HepG2 (cell line): ENCODE measurements around the gene STUB1. TPM values are rescaled to one million over a fixed set of nuclear protein-coding genes. Genes with fewer than 3 reads are reported as not detected.

ENCODE experiments used
- CREB3 ChIP-seq: sonication (generic); formaldehyde crosslinking; IDR thresholded peaks from 2 replicates; pipeline ENCODE4 v1.5.0; 2020; ENCODE audit warnings: missing genetic modification reagents
- E2F5 ChIP-seq: sonication (generic); formaldehyde crosslinking; conservative IDR thresholded peaks from 2 replicates; pipeline ENCODE4 v1.4.0; 2020; ENCODE audit warnings: missing genetic modification reagents
- FOSL1 ChIP-seq: sonication (generic); formaldehyde crosslinking; IDR thresholded peaks from 2 replicates; pipeline ENCODE4 v1.9.0; 2021; ENCODE audit warnings: missing genetic modification reagents, borderline replicate concordance
- HMGA1 ChIP-seq: sonication (generic); formaldehyde crosslinking; conservative IDR thresholded peaks from 2 replicates; pipeline ENCODE4 v1.4.0; 2020; ENCODE audit warnings: missing genetic modification reagents
- HNRNPUL1 ChIP-seq: fragments of 200-400 bp; formaldehyde crosslinking; IDR thresholded peaks from 2 replicates; pipeline ENCODE4 v1.6.1; 2017; ENCODE audit warnings: low read depth, mild to moderate bottlenecking, low read length, moderate library complexity
- PHF20 ChIP-seq: sonication (generic); formaldehyde crosslinking; IDR thresholded peaks from 2 replicates; pipeline ENCODE4 v1.5.0; 2020; ENCODE audit warnings: mild to moderate bottlenecking, missing genetic modification reagents
- SMAD1 ChIP-seq: sonication (generic); formaldehyde crosslinking; IDR thresholded peaks from 2 replicates; pipeline ENCODE4 v1.4.0; 2020; ENCODE audit warnings: missing genetic modification reagents, low read depth, mild to moderate bottlenecking, borderline replicate concordance
- SUZ12 ChIP-seq: fragments of 150-350 bp; IDR thresholded peaks from 2 replicates; pipeline ENCODE4 v1.6.1; 2014; ENCODE audit warnings: low read depth, low read length
- ZFP62 ChIP-seq: sonication (generic); formaldehyde crosslinking; IDR thresholded peaks from 2 replicates; pipeline ENCODE4 v1.4.0; 2020; ENCODE audit warnings: missing genetic modification reagents
- ZGPAT ChIP-seq: IDR thresholded peaks from 2 replicates; pipeline ENCODE4 v1.6.1; 2016; ENCODE audit warnings: mild to moderate bottlenecking
- ZNF207 ChIP-seq: fragments of 450-650 bp; IDR thresholded peaks from 2 replicates; pipeline ENCODE4 v1.6.1; 2016; ENCODE audit warnings: antibody characterized with exemption, borderline replicate concordance
- ZNF407 ChIP-seq: sonication (generic); formaldehyde crosslinking; IDR thresholded peaks from one replicate; pipeline ENCODE4 v1.5.1; 2020; ENCODE audit warnings: mild to moderate bottlenecking, missing genetic modification reagents; ENCODE audit errors: not compliant biosample characterization
- ZNF558 ChIP-seq: sonication (generic); formaldehyde crosslinking; IDR thresholded peaks from 2 replicates; pipeline ENCODE4 v1.9.0; 2022; ENCODE audit warnings: mild to moderate bottlenecking, missing genetic modification reagents, borderline replicate concordance
- polyA plus RNA-seq, 8 experiments: library from polyadenylated mRNA; depleted of rRNA in 3 of 8; stranded (reverse) in 7 of 8; unstranded in 1 of 8; fragments of >200 nt; fragmentation: Illumina TruSeq in 4 of 8; extraction: Trizol in 4 of 8; gene quantifications; 2 replicates each; pipeline versions ENCODE4 v1.2.1 to v1.2.3, GENCODE V29; 2011 to 2016; ENCODE audit warnings: low read depth in 4 of 8, missing spikeins in 1 of 8, mixed read lengths in 1 of 8; ENCODE audit not compliant: insufficient read depth in 1 of 8
- total RNA-seq, 5 experiments: library from RNA; depleted of rRNA; stranded (reverse); fragments of >200 nt; fragmentation: Illumina TruSeq; extraction: Trizol; gene quantifications; 2 replicates each; pipeline ENCODE4 v1.2.3, GENCODE V29; 2016; ENCODE audit warnings: low read depth in 1 of 5

The STUB1 gene
- total and polyA plus RNA-seq, 2 of the 13 experiments (the other 11 are each of a cell fraction or from before 2014, with no cell fraction given): 52.9 to 78.2 TPM

GRCh38 chr16:679814-680624 lies at the start of gene STUB1 (continued):
- TF ChIP-seq HMGA1 (CRISPR knock-in tag) (no peak), FOSL1 (CRISPR knock-in tag) (0 out of 2 replicates have a peak, but pooled peaks have one; percentile 17), ZNF558 (no peak), SUZ12 (no peak), SMAD1 (CRISPR knock-in tag) (no peak), CREB3 (no peak), E2F5 (CRISPR knock-in tag) (no peak), ZFP62 (CRISPR knock-in tag) (no peak), ZGPAT (CRISPR knock-in tag) (peak; percentile 33; the same call in 1 of the 2 replicates), PHF20 (CRISPR knock-in tag) (peak; percentile 63; the same call in 1 of the 2 replicates), ZNF207 (no peak), HNRNPUL1 (no peak), ZNF407 (no peak)
